SIG-M5 treated with dmso at 0.1 percent for 504 hours (cell line): ENCODE results near the gene TMEM119.
"Not testable (repeated sequence)": the region's sequence is repeated elsewhere in the genome, so short reads cannot be mapped to it uniquely, and the experiment has no call there.

Experiments
- DNase-seq: peaks from one replicate; lab custom pipeline; 2025; ENCODE audit not compliant: unreplicated experiment; lab: John Stamatoyannopoulos, UW

The TMEM119 gene

DNA sequence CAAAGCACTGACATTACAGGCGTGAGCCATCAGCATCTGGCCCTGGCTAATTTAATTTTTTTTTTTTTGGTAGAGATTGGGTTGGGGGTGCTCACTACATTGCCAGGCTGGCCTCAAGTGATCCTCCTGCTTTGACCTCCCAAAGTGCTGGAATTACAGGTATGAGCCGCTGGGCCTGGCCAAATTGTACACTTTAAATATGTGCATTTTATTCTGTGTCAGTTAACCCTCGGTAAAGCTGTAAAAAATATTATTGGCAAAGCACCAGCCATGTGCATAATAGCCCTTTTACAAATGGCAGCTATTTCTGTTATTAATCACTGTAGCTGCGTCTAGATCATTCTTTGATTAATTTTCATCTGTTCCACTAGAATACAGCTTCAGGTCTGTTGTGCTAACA is 12.0 kb downstream of the TMEM119 start:
- no peak for DNase-seq

DNA sequence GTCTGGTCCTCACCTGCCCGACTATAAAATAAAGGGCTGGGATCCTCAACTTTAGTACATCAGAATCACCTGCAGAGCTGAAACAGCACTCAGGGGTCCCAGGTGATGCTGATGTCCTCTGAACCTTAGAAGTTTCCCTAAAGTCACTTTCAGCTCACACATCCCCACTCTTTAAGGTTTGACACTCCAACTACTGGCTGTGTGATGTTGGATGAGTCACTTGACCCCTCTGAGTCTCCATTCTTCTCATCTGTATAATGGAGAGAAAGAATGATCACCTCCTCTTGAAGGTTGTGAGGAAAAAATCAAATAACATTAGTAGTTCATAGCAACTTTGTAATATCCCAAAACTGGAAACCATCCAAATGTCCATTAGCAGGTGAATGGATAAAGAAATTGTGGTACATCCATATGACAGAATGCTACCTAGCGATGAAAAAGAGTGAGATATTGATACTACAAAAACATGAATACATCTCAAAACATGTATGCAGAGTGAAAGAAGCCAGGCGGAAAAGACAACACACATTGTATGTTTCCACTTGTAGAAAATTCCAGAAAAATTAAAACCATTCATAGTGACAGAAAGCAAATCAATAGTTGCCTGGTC is 13.3 kb downstream of the TMEM119 start:
- DNase-seq: no peak

DNA sequence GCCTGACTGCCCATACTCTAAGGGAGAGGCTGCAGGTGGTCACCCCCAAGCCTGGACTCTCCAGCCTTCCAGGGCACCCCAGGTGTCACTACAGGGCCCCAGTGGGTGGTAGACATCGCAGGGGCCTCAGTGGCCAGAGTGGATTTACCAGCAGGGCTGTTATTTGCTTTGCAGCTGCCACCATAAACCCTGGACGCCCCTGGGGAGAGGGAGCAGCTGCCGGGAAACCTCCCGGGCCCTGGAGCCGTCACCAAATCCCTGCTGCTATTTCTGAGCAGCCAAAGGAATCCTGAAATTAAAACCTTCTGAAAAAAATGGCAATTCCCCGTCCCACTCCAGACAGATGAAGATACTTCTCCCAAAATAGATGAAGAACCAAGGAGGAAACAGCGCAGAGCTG is 13.9 kb downstream of the TMEM119 start:
- no peak for DNase-seq

- DNase-seq: no peak
These were observed 14.7 kb downstream of the TMEM119 start for GRCh38 chr12:108582978-108583770.

GRCh38 chr12:108582509-108582908 is 15.4 kb downstream of the TMEM119 start:
- DNase-seq: no peak

DNA sequence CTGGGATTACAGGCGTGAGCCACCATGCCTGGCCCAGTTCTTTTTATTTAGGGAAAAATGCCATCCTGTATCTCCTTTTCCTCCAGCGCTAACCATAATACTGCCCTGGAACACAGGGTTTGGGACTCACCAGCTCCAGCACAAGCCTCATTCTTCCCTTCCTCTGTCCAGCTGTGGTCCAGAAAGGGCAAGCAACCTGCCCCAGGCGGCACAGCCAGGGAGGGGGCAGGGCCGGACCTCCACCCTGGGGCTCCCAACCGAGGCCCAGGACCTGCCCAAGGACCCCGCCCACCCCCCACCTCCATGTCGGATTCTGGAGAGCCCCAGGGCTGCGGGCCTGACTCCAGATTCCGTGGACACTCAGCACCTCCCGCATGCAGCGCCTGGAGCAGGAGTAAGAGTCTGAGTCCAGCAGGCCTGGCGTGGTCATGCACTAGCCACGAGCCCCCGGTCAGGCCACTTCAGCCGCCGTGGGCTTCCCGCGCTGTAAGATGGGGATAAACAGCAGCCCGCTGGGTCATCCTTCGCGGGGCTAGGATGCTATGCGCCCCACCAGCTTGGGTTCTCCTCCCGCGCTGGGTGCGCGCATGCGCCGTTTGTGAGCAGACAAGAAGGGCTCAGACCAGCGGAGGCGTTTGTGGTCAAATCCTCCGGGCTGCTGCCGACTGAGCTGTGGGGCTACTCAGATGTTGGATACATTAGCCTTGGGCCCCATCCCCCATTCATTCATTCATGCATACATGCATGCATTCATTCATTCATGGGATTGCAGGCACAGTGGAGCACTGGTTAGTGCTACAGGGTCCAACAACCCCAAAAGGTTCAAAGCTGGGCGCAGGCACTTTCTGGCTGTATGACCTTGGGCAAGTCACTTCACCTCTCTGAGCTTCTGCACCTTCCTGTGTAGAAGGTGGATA is 16.3 kb downstream of the TMEM119 start:
- no peak for DNase-seq

GRCh38 chr12:108580531-108580930 is 17.4 kb downstream of the TMEM119 start:
- DNase-seq: no peak

GRCh38 chr12:108578813-108579212 is 19.1 kb downstream of the TMEM119 start:
- DNase-seq: no peak

DNA sequence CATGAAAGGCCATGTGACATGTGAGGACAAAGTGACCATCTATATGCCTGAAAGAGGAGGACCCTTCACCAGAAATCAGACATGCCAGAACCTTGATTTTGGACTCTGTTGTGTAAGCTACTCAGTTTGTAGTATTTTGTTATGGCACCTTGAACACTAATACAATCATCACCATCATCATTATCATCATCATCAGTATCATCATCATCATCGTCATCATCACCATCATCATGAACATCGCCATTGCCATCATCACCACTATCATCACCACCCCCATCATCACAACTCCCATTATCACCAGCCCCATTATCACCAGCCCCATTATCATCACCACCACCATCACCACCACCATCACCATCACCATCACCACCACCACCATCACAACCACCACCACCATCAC is 19.6 kb downstream of the TMEM119 start:
- DNase-seq: no peak

DNA sequence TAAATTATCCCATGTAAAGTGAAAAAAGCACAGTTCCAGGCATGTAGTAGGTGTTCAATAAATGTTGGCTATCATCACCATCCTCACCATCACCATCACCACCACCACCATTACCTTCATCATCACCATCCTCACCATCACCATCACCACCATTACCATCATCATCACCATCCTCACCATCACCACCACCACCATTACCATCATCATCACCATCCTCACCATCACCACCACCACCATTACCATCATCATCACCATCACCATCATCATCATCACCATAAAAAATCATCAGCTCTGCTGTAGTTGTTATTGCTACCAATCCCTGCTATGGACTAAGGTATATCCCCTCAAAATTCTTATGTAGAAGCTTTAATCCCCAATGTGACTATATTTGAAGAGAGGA is 20.4 kb downstream of the TMEM119 start:
- no peak for DNase-seq

- no peak for DNase-seq
These were observed 21.1 kb downstream of the TMEM119 start for GRCh38 chr12:108576660-108577234.

DNA sequence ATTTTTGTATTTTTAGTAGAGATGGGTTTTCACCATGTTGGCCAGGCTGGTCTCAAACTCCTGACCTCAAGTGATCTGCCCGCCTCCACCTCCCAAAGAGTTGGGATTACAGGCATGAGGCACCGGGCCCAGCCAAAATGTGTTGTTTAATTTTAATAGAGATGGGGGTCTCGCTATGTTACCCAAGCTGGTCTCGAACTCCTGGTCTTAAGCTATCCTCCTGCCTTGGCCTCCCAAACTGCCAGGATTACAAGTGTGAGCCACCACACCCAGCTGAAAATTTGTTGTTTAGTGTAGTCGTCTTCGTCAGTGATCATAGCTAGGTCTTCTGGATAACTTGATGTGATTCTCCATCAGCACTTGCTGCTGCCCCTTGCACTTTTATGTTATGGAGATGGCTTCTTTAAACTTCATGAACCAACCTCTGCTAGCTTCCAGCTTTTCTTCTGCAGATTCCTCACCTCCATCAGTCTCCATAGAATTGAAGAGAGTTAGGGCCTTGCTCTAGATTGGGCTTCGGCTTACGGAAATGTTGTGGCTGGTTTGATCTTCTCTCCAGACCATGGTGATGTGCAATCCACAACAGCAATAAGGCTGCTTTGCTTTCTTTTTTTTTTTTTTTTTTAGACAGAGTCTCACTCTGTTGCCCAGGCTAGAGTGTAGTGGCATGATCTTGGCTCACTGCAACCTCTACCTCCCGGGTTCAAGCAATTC is 22.5 kb downstream of the TMEM119 start:
- no peak for DNase-seq

DNA sequence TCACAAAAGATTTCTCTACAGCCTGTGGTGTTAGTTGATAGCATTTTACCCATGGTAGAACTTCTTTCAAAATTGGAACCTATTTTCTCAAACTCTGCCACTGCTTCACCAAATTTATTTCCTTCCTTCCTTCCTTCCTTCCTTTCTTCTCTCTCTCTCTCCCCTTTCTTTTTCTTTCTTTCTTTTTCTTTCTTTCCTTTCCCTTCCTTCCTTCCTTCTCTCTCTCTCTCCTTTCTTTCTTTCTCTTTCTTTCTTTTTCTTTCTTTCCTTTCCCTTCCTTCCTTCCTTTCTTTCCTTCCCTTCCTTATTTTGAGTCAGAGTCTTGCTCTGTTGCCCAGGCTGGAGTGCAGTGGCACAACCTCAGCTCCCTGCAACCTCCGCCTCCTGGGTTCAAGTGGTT is 23.6 kb downstream of the TMEM119 start:
- DNase-seq: not testable (repeated sequence)

DNA sequence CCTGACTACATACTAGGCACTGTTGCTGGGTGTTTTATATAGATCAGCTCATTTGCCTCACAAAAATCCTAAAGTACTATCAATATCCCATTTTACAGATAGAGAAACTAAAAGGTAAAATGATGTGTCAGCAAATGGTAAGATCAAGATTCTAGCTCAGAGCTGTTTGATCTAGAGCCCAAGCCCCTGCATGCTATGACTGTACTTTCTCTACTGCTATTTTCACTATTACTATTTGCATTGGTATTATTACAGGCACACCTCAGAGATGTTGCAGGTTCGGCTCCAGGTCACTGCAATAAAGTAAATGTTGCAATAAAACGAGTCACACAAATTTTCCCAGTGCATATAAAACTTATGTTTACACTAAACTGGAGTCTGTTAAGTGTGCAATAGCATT is 24.6 kb downstream of the TMEM119 start:
- no peak for DNase-seq

DNA sequence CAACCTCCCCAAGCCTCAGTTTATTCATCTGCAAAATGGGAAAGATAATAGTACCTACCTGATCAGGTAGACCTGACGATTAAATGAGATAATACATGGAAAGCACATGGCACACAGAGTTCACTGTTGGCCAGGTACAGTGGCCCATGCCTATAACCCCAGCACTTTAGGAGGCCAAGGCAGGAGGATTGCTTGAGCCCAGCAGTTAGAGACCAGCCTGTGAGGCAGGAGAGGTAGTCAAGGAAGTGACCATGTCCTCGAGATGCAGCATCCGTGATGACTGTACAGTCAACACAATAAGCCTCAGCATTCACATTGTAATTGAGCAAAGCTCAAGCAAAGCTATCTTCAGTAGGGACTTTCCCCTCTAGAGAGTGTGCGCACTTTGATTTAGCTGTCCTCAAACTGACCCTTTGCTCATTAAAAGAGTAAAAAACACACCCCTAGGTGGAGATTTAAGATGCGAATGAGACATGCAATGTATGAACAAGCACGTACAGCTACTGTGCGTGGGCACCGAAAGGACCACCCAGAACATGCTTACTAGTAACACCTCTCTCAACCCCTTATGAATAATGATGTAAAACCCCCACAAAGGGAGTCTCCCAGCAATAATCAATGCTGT is 25.6 kb downstream of the TMEM119 start:
- DNase-seq: no peak

GRCh38 chr12:108571609-108572165 is 26.2 kb downstream of the TMEM119 start:
- no peak for DNase-seq

DNA sequence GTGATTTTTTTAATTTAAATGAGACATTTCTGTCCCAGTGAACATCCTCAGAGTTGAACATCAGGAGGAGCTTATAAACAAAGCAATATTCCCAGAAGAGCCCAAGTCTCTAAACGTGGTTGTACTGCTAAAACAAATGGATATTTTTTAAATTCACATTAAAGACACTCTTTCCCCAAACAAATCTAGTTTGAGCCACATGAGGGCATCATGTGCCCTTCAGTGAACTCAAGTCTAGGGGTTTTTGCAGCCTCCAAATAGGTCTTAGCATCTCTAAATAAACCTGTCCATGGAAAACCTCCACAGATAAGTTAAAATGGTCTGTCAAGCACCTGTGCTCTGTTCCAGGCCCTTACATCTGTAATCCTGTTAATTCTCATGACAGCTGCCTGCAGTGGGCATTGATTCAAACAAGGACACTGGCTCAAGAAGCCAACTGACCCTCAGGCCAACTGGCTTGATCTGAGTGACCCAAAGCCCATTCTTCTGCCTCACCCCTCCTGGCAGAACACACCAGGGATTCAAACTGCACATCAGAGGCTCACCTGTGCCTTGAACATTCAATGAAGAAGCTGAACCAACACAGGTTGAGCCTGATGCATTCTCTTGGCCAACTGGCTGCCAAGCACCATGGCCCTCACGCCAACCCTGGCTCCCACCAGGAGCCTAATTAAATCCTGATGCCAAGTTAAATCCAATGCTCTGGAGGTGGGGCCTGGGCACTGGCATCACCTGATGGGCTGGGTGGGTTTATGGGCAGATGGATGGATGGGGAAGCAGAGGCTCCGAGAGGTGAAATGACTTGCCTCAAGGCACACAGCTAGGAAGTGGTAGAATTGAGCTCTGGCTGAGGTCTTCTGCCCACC is 26.9 kb downstream of the TMEM119 start:
- DNase-seq: peak; percentile 26

DNA sequence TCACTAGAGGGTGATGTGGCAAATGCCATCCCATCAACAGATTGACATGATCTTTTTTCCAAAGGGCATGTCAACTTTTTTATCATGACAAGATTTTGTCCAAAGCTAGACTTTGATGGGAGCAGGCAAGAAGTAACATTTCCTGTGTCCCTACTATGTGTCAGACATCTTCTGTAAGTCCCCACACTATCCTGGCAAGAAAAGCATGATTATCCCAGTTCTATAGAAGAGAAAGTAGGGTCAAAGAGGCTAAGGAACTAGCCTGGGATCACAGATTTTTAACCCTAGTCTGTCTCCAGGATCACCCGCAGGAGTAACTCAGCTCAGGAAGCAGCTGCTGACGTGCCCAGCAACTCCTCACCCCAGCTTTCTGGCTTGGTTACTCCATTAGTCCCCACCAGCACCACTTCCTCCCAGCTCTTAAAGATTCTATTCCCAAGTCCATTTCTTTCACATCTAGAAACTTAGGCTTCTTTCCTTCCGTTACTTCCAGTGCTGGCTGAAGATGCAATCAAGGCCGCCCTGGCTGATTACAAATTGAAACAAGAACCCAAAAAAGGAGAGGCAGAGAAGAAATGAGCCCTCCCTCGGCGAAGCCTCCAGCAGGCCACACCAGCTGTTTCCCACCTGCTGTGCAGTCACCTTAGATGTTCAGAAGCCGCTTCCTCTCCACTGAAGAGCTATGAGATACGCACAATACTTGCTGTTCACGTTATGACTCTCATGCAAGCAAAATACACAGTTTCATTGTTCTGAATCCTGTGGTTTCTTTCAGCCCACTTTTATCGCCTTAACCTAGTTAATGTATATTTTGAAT is 29.3 kb downstream of the TMEM119 start:
- DNase-seq: no peak
